H1 (cell line): ENCODE measurements around the gene SLC16A8. TPM values are rescaled to one million over a fixed set of nuclear protein-coding genes. Genes with fewer than 3 reads are reported as not detected.

Source experiments
- CTCF ChIA-PET: fragments of 300-600 bp; sonication (Branson Sonifier 250); formaldehyde crosslinking; loops from one replicate; lab custom pipeline; 2021; ENCODE audit not compliant: partially characterized antibody; lab: Charles Lee
- POLR2A ChIA-PET: fragments of 300-600 bp; sonication (Branson Sonifier 250); formaldehyde crosslinking; loops from one replicate; lab custom pipeline; 2021; ENCODE audit warnings: inconsistent platforms; ENCODE audit not compliant: partially characterized antibody; lab: Charles Lee
- DNase-seq, 2 experiments: peaks; one replicate each; pipeline versions ENCODE4 v3.0.0 to v3.0.0-alpha.2; 2010 to 2022; ENCODE audit warnings: low spot score in 2 of 2, low read depth in 1 of 2, mixed read lengths in 1 of 2
- FAIRE-seq: peaks from 2 replicates; lab custom pipeline; 2011; peaks lifted over from hg19 to GRCh38; lab: Jason Lieb, UNC
- H2AFZ ChIP-seq: 2 replicates; pipeline ENCODE4 v1.8.1; 2012; ENCODE audit warnings: low read length, inconsistent platforms
- H2AK5ac ChIP-seq: 2 replicates; pipeline ENCODE4 v1.6.1; 2013; ENCODE audit warnings: low read depth, low read length
- H2BK120ac ChIP-seq: replicated peaks from 2 replicates; pipeline ENCODE3; 2013; ENCODE audit warnings: low read depth, low read length, inconsistent platforms
- H2BK12ac ChIP-seq: 2 replicates; pipeline ENCODE4 v1.6.1; 2013; ENCODE audit warnings: low read depth, low read length
- H2BK15ac ChIP-seq: 2 replicates; pipeline ENCODE4 v1.6.1; 2013; ENCODE audit warnings: low read length
- H2BK20ac ChIP-seq: 2 replicates; pipeline ENCODE4 v1.6.1; 2013; ENCODE audit warnings: low read length
- H2BK5ac ChIP-seq: 2 replicates; pipeline ENCODE4 v1.6.1; 2013; ENCODE audit warnings: low read depth, low read length
- H3K14ac ChIP-seq: 2 replicates; pipeline ENCODE4 v1.6.1; 2013; ENCODE audit warnings: inconsistent platforms; ENCODE audit not compliant: insufficient read length
- H3K18ac ChIP-seq: 2 replicates; pipeline ENCODE4 v1.6.1; 2013; ENCODE audit warnings: low read length; ENCODE audit errors: extremely low read depth
- H3K23ac ChIP-seq: 2 replicates; pipeline ENCODE4 v1.6.1; 2013; ENCODE audit warnings: inconsistent platforms; ENCODE audit not compliant: insufficient read length
- H3K23me2 ChIP-seq: 2 replicates; pipeline ENCODE4 v1.6.1; 2013; ENCODE audit warnings: low read depth, low read length
- H3K27ac ChIP-seq: 2 replicates; pipeline ENCODE4 v1.6.1; 2011; ENCODE audit warnings: low read depth, low read length, inconsistent platforms
- H3K27me3 ChIP-seq, 4 experiments: replicated peaks in 1 of 4; 1 replicate in 1 of 4; 2 replicates in 3 of 4; pipeline versions ENCODE4 v1.6.1 to v1.8.1; 2011 to 2013; ENCODE audit warnings: low read length in 3 of 4, mild to moderate bottlenecking in 3 of 4, inconsistent platforms in 2 of 4, mixed read lengths in 2 of 4, moderate library complexity in 1 of 4; ENCODE audit not compliant: control insufficient read depth in 3 of 4, insufficient read depth in 3 of 4; ENCODE audit errors: extremely low read depth in 1 of 4
- H3K36me3 ChIP-seq, 4 experiments: 2 replicates each; pipeline versions ENCODE4 v1.6.1 to v1.8.1; 2011 to 2013; ENCODE audit warnings: mild to moderate bottlenecking in 4 of 4, low read length in 3 of 4, moderate library complexity in 2 of 4, control low read depth in 1 of 4, inconsistent platforms in 1 of 4; ENCODE audit not compliant: insufficient read depth in 4 of 4, control insufficient read depth in 2 of 4
- H3K4ac ChIP-seq: replicated peaks from 2 replicates; pipeline ENCODE3; 2013; ENCODE audit warnings: low read length, low read depth, mixed read lengths, inconsistent platforms; ENCODE audit not compliant: insufficient read length
- H3K4me1 ChIP-seq, 4 experiments: replicated peaks in 1 of 4; 1 replicate in 1 of 4; 2 replicates in 3 of 4; pipeline versions ENCODE4 v1.6.1 to v1.8.1; 2011 to 2013; ENCODE audit warnings: low read length in 3 of 4, inconsistent platforms in 2 of 4, mixed read lengths in 1 of 4; ENCODE audit not compliant: insufficient read depth in 4 of 4, control insufficient read depth in 3 of 4
- H3K4me2 ChIP-seq, 2 experiments: 2 replicates each; pipeline versions ENCODE4 v1.6.1 to v1.8.1; 2011 to 2013; ENCODE audit warnings: low read depth in 2 of 2, low read length in 2 of 2, control low read depth in 1 of 2, inconsistent platforms in 1 of 2, mild to moderate bottlenecking in 1 of 2; ENCODE audit not compliant: insufficient read depth in 1 of 2
- H3K4me3 ChIP-seq, 4 experiments: fragments of 200-600, 300-600 bp in 1 of 4; sonication (generic), shearing (Covaris generic), sonication (Bioruptor Twin) in 1 of 4; 2 replicates each; pipeline versions ENCODE4 v1.5.1 to v1.8.1; 2011 to 2016; ENCODE audit warnings: low read length in 4 of 4, low read depth in 3 of 4, control low read depth in 2 of 4, inconsistent platforms in 2 of 4, mild to moderate bottlenecking in 2 of 4, mixed read lengths in 1 of 4, moderate library complexity in 1 of 4; ENCODE audit not compliant: insufficient read depth in 2 of 4; ENCODE audit errors: extremely low read depth in 1 of 4
- H3K56ac ChIP-seq: replicated peaks from 2 replicates; pipeline ENCODE3; 2013; ENCODE audit warnings: low read depth, mild to moderate bottlenecking, mixed read lengths, low read length, inconsistent platforms; ENCODE audit not compliant: insufficient read length
- H3K79me1 ChIP-seq: 2 replicates; pipeline ENCODE4 v1.6.1; 2013; ENCODE audit warnings: low read depth, low read length, control low read depth
- H3K79me2 ChIP-seq, 2 experiments: 2 replicates each; pipeline versions ENCODE4 v1.6.1 to v1.8.1; 2012 to 2013; ENCODE audit warnings: low read length in 2 of 2, mild to moderate bottlenecking in 2 of 2, inconsistent platforms in 1 of 2; ENCODE audit not compliant: insufficient read depth in 2 of 2, control insufficient read depth in 1 of 2
- H3K9ac ChIP-seq, 4 experiments: replicated peaks in 1 of 4; 1 replicate in 1 of 4; 2 replicates in 3 of 4; pipeline versions ENCODE4 v1.6.1 to v1.8.1; 2011 to 2013; ENCODE audit warnings: low read depth in 3 of 4, low read length in 3 of 4, control low read depth in 2 of 4, mild to moderate bottlenecking in 2 of 4, moderate library complexity in 2 of 4, inconsistent platforms in 1 of 4; ENCODE audit errors: extremely low read depth in 1 of 4
- H3K9me3 ChIP-seq, 2 experiments: 2 replicates each; pipeline versions ENCODE4 v1.6.1 to v1.8.1; 2012 to 2013; ENCODE audit warnings: mild to moderate bottlenecking in 2 of 2, moderate library complexity in 2 of 2, control low read depth in 1 of 2, inconsistent platforms in 1 of 2, low read depth in 1 of 2, low read length in 1 of 2, mixed read lengths in 1 of 2; ENCODE audit not compliant: insufficient read depth in 2 of 2
- H4K20me1 ChIP-seq, 2 experiments: replicated peaks in 1 of 2; 2 replicates each; pipeline versions ENCODE3 to v1.8.1; 2011 to 2013; ENCODE audit warnings: inconsistent platforms in 2 of 2, low read length in 2 of 2, mild to moderate bottlenecking in 1 of 2; ENCODE audit not compliant: insufficient read depth in 2 of 2, control insufficient read depth in 1 of 2
- H4K5ac ChIP-seq: 2 replicates; pipeline ENCODE4 v1.6.1; 2013; ENCODE audit warnings: low read length, low read depth, mixed read lengths, inconsistent platforms; ENCODE audit not compliant: insufficient read length
- H4K8ac ChIP-seq: 2 replicates; pipeline ENCODE4 v1.8.0; 2013; ENCODE audit warnings: mild to moderate bottlenecking, moderate library complexity, low read length, inconsistent platforms; ENCODE audit not compliant: insufficient read depth; ENCODE audit errors: extremely low read depth
- H4K91ac ChIP-seq: replicated peaks from 2 replicates; pipeline ENCODE3; 2013; ENCODE audit warnings: low read length, mixed read lengths, inconsistent platforms; ENCODE audit not compliant: insufficient read length
- CHD1 ChIP-seq: IDR thresholded peaks from 2 replicates; pipeline ENCODE4 v1.6.1; 2012; ENCODE audit warnings: low read depth, low read length, improper control_type of control experiment
- EZH2 ChIP-seq: fragments of 200-600 bp; sonication (generic); IDR thresholded peaks from 2 replicates; pipeline ENCODE4 v1.7.1; 2012; ENCODE audit warnings: low read depth, mild to moderate bottlenecking, moderate library complexity, low read length, inconsistent platforms; ENCODE audit not compliant: severe bottlenecking
- FOSL1 ChIP-seq: IDR thresholded peaks from 2 replicates; pipeline ENCODE4 v1.6.1; 2011; ENCODE audit warnings: mild to moderate bottlenecking, low read depth, low read length, moderate library complexity; ENCODE audit not compliant: insufficient read depth
- JUND ChIP-seq: IDR thresholded peaks from 2 replicates; pipeline ENCODE4 v1.6.1; 2011; ENCODE audit warnings: mild to moderate bottlenecking, improper control_type of control experiment, low read length
- PHF8 ChIP-seq: fragments of 200-600 bp; sonication (generic); conservative IDR thresholded peaks from 2 replicates; pipeline ENCODE4 v1.7.1; 2012; ENCODE audit warnings: low read depth, mild to moderate bottlenecking, inconsistent platforms, low read length, moderate library complexity
- WGBS, 2 experiments: shearing (Covaris generic) in 1 of 2; methylation state at CpG; one replicate each; pipeline versions ENCODE4 v1.1.6 to v1.1.7; 2013 to 2015; ENCODE audit warnings: low lambda C conversion rate in 2 of 2, mixed read lengths in 2 of 2, inconsistent platforms in 1 of 2, low coverage in 1 of 2, missing lambda C conversion rate in 1 of 2; ENCODE audit not compliant: insufficient replicate concordance in 2 of 2, insufficient coverage in 1 of 2, insufficient read length in 1 of 2; ENCODE audit errors: extremely low coverage in 1 of 2, missing lambda C conversion rate in 1 of 2; 5-methylcytosine and 5-hydroxymethylcytosine counted together
- polyA plus RNA-seq, 7 experiments: library from polyadenylated mRNA; depleted of rRNA in 3 of 7; stranded (reverse) in 5 of 7; unstranded in 2 of 7; fragments of >200 nt in 5 of 7; fragments of 200-250 nt in 2 of 7; gene quantifications; 1 replicate in 5 of 7; 2 replicates in 1 of 7; 4 replicates in 1 of 7; pipeline versions ENCODE4 v1.2.1 to v1.2.3, GENCODE V29; 2011 to 2013; ENCODE audit warnings: missing spikeins in 2 of 7, mixed read lengths in 2 of 7
- total RNA-seq: library from RNA; stranded (reverse); fragmentation: NEBNext Ultra II Directional; extraction: Animal tissue kit (Norgen Biotek cat#: 25700); gene quantifications from 2 replicates; pipeline ENCODE4 v1.2.1, GENCODE V29; 2021
- TF ChIP-seq, protein P1 (sequence below): IDR thresholded peaks from 2 replicates; pipeline ENCODE4 v1.6.1; 2012; ENCODE audit warnings: low read length, inconsistent platforms

The SLC16A8 gene
- total and polyA plus RNA-seq, 2 of the 8 experiments (the other 6 are each of a cell fraction or from before 2014, with no cell fraction given): 0.70 TPM; not detected in 1

DNA sequence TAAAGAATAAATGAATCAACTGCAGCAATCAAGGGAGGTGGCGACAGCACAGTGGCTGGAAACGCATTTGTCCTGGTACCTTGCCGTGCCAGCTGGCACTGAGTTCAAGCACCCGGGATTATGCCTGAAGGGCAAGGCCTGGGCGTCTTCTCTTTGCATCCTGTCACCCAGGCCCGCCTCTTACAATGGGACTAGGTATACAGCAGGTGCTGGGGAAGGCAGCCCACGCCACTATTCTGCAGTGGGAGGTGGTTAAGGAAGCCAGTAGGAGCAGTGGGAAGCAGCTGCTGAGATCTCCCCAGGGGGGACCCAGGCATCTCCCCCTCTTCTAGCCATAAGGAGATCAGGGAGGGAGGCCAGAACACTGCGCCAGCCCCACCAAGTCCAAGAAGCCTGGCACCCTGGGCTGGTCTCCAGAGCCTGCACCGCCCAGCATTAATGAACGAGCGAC, 41.8 kb upstream of the SLC16A8 start:
- Histone ChIP-seq H4K5ac (no peak overlapping the region), H3K27ac (no peak overlapping the region), H2BK120ac (no peak overlapping the region), H3K23me2 (no peaks in the 10 kb centered on the region), H3K14ac (no peak overlapping the region), H3K4me2 (no peak overlapping the region), H2BK12ac (no peak overlapping the region), H4K8ac (no peak overlapping the region; the same call in 1 of the 2 replicates), H3K79me1 (no peaks in the 10 kb centered on the region; the same call in 1 of the 2 replicates), H2BK15ac (no peak overlapping the region), H2BK20ac (no peak overlapping the region), H3K4ac (no peak overlapping the region), H3K4me3 (no peak overlapping the region), H3K18ac (no peak overlapping the region), H3K23ac (no peak overlapping the region), H3K36me3 (no peaks in the 10 kb centered on the region), H2AFZ (no peak overlapping the region), H2AK5ac (no peak overlapping the region), H3K4me1 (no peaks in the 10 kb centered on the region; a peak in 3 of 7 replicates), H3K9me3 (no peaks in the 10 kb centered on the region), H4K91ac (no peak overlapping the region), H4K20me1 (peaks cover 0 to 4% of the 10 kb centered on the region in 2 experiments), H3K9ac (no peak overlapping the region), H3K56ac (no peak overlapping the region), H3K79me2 (no peaks in the 10 kb centered on the region), H2BK5ac (no peak overlapping the region), H3K27me3 (no peaks in the 10 kb centered on the region)
- no peak for TF ChIP-seq PHF8
- no peak for TF ChIP-seq EZH2
- TF ChIP-seq JUND: no peak
- TF ChIP-seq CHD1: no peak
- TF ChIP-seq FOSL1: no peak
- TF ChIP-seq, protein P1, sequence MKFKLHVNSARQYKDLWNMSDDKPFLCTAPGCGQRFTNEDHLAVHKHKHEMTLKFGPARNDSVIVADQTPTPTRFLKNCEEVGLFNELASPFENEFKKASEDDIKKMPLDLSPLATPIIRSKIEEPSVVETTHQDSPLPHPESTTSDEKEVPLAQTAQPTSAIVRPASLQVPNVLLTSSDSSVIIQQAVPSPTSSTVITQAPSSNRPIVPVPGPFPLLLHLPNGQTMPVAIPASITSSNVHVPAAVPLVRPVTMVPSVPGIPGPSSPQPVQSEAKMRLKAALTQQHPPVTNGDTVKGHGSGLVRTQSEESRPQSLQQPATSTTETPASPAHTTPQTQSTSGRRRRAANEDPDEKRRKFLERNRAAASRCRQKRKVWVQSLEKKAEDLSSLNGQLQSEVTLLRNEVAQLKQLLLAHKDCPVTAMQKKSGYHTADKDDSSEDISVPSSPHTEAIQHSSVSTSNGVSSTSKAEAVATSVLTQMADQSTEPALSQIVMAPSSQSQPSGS: no peak
- FAIRE-seq: no peak
- ChIA-PET CTCF (interaction anchor here (1.8 to 8.4 kb wide), 5 partner anchors 8 to 53 kb away, joined by 4 to 93 read pairs (median 34); partner anchors contain the start of gene BAIAP2L2), POLR2A (no interaction called here)
- DNase-seq: no peak
- WGBS, 2 experiments: 89% methylated on average over 11 of the region's 11 CpGs; no CpG with 5 or more reads in 1 of the 2 experiments
